Stimulated activated CD4-positive, alpha-beta T cell treated with anti-CD3 and anti-CD28 coated beads, Interleukin-12 subunit alpha, Interleukin-12 subunit beta, amount 100 ng/mL, for 4 hours (primary cell): Measurements from ENCODE around the gene DISC1.
"Not testable (repeated sequence)": the region's sequence is repeated elsewhere in the genome, so short reads cannot be mapped to it uniquely, and the experiment has no call there.

ENCODE experiments used
- DNase-seq: peaks from one replicate; pipeline ENCODE4 v3.0.0-alpha.2; 2020

The DISC1 gene

DNA sequence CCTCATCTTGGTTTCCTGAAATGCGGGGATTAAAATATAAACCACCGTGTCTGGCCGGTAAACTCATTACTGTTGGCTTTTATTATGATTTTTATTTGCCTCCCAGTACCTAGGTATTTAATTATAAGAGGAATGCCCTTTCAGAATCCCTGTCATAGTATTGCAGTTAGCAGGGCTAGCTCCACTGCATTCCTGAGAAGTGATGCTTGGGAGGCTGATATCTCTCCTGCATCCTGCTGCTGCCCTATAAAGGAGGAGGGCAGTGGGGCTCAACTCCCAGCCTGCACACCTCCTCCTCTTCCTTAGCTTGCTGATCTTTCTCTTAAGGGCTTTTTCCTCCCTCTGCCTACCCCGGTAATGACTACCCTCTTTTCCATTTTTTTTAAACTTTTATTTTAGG lies 19.9 kb upstream of the DISC1 start:
- DNase-seq = no peak

DNA sequence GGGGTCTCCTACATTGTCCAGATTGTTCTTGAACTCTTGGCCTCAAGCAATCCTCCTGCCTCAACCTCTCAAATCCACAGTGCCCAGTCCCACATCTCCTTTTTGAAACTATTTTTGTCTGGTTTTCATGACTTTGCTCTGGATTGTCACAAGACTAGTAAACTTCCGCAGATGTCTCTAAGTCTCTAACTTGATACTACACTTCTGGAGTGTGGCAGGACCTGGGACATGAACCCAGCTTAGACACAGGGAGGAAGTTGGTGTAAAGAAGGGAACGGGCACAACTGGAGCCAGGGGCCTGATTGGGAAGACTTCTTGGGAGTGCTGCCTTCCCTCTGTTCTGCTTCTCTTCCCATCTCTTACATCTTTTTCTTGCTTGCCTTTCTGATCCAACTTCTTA lies 16.2 kb upstream of the DISC1 start:
- no peak for DNase-seq

- DNase-seq = no peak
Observed at GRCh38 chr1:231611111-231611510, 15.5 kb upstream of the DISC1 start.

DNA sequence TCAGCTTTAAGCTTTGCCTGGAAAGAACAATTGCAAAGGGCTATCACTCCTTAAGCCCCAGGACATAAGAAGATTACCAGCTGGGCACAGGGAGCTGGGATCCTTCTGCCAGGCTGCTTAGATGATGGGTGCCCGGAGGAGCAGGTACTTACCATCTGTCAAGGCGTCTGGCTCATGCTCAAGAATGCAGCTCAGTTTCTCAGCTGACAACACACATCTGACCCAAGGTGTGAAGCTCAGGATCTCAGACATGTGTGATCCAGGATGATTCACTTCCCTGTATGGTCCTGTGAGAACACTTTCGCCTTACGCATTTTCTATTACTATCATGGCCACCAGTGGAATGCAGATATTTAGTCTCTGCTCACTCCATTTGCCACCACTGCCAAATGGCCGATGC lies 14.7 kb upstream of the DISC1 start:
- DNase-seq = no peak

GRCh38 chr1:231612393-231613089 lies 14.0 kb upstream of the DISC1 start:
- no peak for DNase-seq

- no peak for DNase-seq
Observed at GRCh38 chr1:231613419-231614349, 12.9 kb upstream of the DISC1 start.

GRCh38 chr1:231616667-231617066 lies 9.9 kb upstream of the DISC1 start:
- DNase-seq = no peak

DNA sequence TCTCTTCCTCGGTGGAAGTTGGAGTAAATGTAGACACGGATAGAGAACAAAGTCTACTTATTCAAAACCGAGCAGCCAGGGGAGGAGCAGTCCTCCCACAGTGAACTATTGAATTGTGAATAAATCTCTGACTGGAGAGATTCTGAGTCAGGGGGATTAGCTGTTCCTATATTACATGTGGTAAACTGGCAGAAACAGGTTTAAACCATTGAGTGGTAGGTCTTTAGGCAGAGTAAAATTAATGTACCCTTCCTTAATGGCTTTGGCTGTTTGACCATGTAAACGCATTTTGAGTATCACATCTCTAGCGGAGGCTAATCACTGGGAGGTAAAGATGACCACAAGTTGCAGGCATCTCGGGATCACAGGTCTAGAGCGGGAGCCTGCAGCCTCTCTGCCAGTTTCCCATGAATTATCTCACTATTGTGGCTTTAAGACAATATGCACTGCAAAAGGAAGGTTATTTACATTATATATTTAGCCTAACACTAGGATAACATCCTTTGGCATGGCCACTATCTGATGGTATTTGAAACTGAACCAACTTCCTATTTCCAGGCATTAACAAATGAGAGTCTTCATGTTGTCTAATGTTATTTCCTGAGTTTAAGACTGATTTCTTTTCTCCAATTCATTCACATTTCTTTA lies 7.9 kb upstream of the DISC1 start:
- no peak for DNase-seq

- no peak for DNase-seq
Observed at GRCh38 chr1:231619257-231619634, 7.3 kb upstream of the DISC1 start.

- not testable (repeated sequence) for DNase-seq
Observed at GRCh38 chr1:231625042-231625441, 1.5 kb upstream of the DISC1 start.

- no peak for DNase-seq
Observed at GRCh38 chr1:231625975-231626534, 535 bp upstream of the DISC1 start.

DNA sequence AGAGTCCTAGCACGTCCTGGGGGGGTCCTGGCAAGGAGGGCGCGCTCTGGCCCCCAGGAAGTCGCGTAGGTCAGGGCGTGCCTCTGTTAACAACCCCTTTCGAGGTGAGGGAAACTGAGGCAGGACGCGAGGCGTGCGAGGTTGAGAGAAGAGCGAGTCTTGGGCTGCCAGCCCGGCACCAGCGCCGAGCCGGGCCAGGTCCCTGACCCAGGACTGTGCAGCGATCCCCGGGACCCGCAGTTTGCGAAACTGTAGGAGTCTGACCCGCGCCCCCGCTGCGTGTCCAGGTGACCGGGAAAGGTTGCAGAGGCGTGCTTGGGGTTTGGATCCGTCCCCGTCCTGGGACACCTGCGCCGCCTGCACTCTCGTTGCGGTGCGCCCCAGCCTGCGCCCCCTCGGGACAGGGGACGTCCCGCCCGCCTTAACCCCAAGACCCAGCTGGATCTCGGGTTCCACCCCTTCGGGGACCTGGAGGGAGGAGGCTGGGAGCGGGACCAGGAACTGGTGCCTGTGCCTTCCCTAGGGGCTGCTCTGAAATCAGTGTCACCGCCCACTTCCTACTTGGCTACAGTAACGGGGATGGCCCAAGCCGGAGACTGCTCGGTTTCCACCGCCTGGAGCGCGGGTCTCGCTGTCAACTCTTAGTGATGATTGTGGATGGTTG lies 493 bp downstream of the DISC1 start:
- DNase-seq = no peak

GRCh38 chr1:231628207-231628876 lies 1.8 kb downstream of the DISC1 start:
- peak; percentile 60 for DNase-seq

DNA sequence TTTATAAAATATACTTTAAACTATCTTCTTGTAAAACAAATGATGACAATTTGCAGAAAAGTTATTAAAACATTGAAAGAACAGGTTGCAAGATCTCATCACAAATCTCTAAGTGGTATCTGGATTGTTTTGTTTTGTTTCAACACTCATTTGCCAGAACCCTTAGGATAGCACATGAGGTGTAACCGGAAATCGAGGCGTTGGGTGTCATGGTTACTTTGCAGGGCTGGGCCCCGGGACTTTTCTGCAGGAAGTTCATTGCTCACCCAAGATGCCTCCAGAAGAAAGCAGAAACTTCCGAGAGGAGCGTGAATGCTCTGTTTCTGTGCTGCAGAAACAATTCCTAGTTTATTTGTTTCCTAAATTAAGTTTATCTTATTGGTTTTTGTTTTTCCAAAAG lies 2.5 kb downstream of the DISC1 start:
- no peak for DNase-seq

GRCh38 chr1:231630558-231631205 lies 4.1 kb downstream of the DISC1 start:
- no peak for DNase-seq

DNA sequence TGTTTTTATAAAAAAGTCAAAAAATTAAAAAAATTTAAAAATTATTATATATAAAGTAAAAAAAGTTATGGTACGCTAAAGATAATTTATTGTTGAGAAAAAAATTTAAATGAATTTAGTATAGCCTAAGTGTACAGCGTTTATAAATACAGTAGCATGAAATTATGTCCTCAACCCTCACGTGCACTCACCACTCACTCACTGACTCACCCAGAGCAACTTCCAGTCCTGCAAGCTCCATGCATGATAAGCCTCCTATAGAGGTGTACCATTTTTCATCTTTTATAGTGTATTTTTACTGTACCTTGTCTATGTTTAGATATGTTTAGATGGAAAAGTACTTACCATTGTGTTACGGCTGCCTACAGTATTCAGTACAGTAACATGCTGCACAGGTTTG lies 5.1 kb downstream of the DISC1 start:
- no peak for DNase-seq

DNA sequence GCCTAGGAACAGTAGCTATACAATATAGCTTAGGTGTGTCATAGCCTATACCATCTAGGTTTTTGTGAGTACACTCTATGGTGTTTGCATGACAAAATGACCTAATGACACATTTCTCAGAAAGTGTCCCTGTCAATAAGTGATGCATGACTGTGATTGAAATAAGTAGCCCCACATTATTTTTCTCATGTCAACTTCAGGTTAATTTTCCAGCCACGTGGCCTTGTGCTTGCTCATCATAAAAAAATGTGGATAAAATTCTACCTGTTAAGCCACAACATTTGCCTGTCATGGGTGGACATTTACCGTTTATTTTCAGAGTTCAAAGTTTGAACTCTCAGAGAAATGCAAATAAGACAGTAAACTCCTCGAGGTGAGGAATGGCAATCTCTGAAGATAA lies 5.5 kb downstream of the DISC1 start:
- no peak for DNase-seq

GRCh38 chr1:231634323-231635013 lies 7.9 kb downstream of the DISC1 start:
- DNase-seq = no peak

GRCh38 chr1:231636157-231636556 lies 9.6 kb downstream of the DISC1 start:
- DNase-seq = no peak

DNA sequence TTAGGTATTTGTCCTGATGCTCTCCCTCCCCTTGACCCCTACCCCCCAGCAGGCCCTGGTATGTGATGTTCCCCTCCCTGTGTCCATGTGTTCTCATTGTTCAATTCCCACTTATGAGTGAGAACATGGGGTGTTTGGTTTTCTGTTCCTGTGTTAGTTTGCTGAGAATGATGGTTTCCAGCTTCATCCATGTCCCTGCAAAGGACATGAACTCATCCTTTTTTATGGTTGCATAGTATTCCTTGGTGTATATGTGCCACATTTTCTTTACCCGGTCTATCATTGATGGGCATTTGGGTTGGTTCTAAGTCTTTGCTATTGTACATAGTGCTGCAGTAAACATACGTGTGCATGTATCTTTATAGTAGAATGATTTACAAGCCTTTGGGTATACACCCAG lies 10.3 kb downstream of the DISC1 start:
- DNase-seq = not testable (repeated sequence)

GRCh38 chr1:231638647-231639046 lies 12.1 kb downstream of the DISC1 start:
- no peak for DNase-seq
